NOMO-1 treated with DMSO at 0.1 percent for 48 hours (cell line): Measurements from ENCODE around the gene CEP128.
A peak's percentile ranks its signal among the peaks of the same experiment; 100 is the strongest.

Experiments used
- DNase-seq: peaks from one replicate; lab custom pipeline; 2025; ENCODE audit not compliant: unreplicated experiment; lab: John Stamatoyannopoulos, UW

CEP128 gene

GRCh38 chr14:80621701-80622100, 319.8 kb downstream of the CEP128 start:
- no peak for DNase-seq

- no peak for DNase-seq
Measured at GRCh38 chr14:80620434-80620833, 321.1 kb downstream of the CEP128 start.

GRCh38 chr14:80618751-80619329, 322.7 kb downstream of the CEP128 start:
- DNase-seq: no peak

- no peak for DNase-seq
Measured at GRCh38 chr14:80615831-80616230, 325.7 kb downstream of the CEP128 start.

- no peak for DNase-seq
Measured at GRCh38 chr14:80609055-80609454, 332.5 kb downstream of the CEP128 start.

- DNase-seq: no peak
Measured at GRCh38 chr14:80608563-80608962, 333.0 kb downstream of the CEP128 start.

- DNase-seq: no peak
Measured at GRCh38 chr14:80607430-80608190, 333.9 kb downstream of the CEP128 start.

GRCh38 chr14:80606347-80606772, 335.2 kb downstream of the CEP128 start:
- no peak for DNase-seq

- no peak for DNase-seq
Measured at GRCh38 chr14:80605536-80605935, 336.0 kb downstream of the CEP128 start.

GRCh38 chr14:80602946-80603345, 338.6 kb downstream of the CEP128 start:
- no peak for DNase-seq

- peak; percentile 15 for DNase-seq
Measured at GRCh38 chr14:80587096-80587724, 354.3 kb downstream of the CEP128 start.

GRCh38 chr14:80586131-80586530, 355.4 kb downstream of the CEP128 start:
- DNase-seq: no peak

- no peak for DNase-seq
Measured at GRCh38 chr14:80585506-80585835, 356.1 kb downstream of the CEP128 start.

- no peak for DNase-seq
Measured at GRCh38 chr14:80584744-80585505, 356.6 kb downstream of the CEP128 start.

GRCh38 chr14:80577599-80577998, 363.9 kb downstream of the CEP128 start:
- no peak for DNase-seq

- no peak for DNase-seq
Measured at GRCh38 chr14:80576401-80576800, 365.1 kb downstream of the CEP128 start.

GRCh38 chr14:80575763-80576162, 365.8 kb downstream of the CEP128 start:
- no peak for DNase-seq

- DNase-seq: no peak
Measured at GRCh38 chr14:80572666-80573065, 368.9 kb downstream of the CEP128 start.

GRCh38 chr14:80570930-80571298, 370.6 kb downstream of the CEP128 start:
- DNase-seq: no peak

GRCh38 chr14:80567905-80568536, 373.5 kb downstream of the CEP128 start:
- no peak for DNase-seq

GRCh38 chr14:80565001-80565400, 376.5 kb downstream of the CEP128 start:
- no peak for DNase-seq
